ENCODE data around the gene RNF223.

DNA sequence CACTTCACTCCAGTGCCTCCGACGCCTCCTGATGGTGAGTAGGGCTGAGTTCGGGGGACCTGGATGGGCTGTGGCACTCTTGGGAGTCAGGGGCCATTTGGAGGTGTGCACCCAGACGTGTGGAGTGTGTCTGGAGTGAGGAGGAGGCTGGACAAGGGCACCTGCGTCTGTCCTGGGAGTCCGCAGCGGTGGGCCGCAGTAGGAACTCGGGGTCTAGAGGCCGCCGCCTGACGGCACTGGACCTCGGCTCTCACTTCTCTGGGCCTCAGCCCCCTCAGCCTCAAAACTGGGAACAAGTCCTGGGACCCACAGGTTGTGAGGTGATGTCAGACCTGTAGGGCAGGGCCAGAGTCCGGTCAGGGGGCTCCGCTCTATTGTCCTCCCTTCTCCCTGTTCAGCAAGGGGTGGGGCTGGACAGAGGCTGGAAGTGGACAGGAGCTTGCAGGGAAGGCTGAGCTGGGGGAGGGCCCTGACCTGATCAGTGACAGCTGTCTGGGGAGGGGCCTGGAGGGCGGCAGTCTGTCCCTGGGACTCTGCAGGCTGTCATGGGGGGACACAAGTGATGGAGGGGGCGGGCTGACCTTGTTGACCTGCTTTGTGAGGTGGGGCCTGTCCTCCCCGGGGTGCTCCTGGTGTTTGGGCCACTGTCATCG lies 38.7 kb downstream of the RNF223 start:
- TF ChIP-seq EZH2 (IDR thresholded peaks at IDR 0.05; ENCODE audit: insufficient read depth, poor library complexity, severe bottlenecking): no peak
- TF ChIP-seq EZH2phosphoT487 (IDR thresholded peaks at IDR 0.05; ENCODE audit: insufficient read depth, low read depth): no peak
